ENCODE data around the gene NFILZ. TPM values are rescaled to one million over a fixed set of nuclear protein-coding genes. Genes with fewer than 3 reads are reported as not detected.
"Not testable (repeated sequence)": the region's sequence is repeated elsewhere in the genome, so short reads cannot be mapped to it uniquely, and the experiment has no call there.

NFILZ gene
- total RNA-seq, 1 donor from 2014 or later, result not detected

DNA sequence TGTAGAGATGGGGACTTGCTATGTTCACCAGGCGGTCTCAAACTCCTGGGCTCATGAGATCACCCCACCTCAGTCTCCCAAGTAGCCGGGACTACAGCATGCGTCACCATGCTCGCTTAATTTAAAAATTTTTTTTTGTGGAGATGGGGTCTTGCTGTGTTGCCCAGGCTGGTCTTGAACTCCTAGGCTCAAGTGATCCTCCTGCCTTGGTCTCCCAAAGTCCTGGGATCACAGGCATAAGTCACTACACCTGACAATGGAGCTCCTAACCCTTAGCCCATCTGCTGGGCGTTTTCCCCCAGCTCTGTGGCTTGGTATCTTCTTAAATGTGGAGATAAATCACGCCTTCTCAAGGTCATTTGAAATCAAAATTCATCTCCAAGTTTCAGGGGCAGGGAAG, 13.6 kb upstream of the NFILZ start:
- peaks cover 4% of the 10 kb centered on the region for H3K4me1 Mint-ChIP-seq
- H3K27me3 Mint-ChIP-seq, result peaks cover 13% of the 10 kb centered on the region
- intact Hi-C loops (cut with micrococcal nuclease), result no loop called here
- H3K9me3 Mint-ChIP-seq, result no peaks in the 10 kb centered on the region
- no peak for TF ChIP-seq CTCF (IDR thresholded peaks at IDR 0.05)
- no peak overlapping the region for H3K27ac Mint-ChIP-seq
- ChIA-PET CTCF (no interaction called here), POLR2A (no interaction called here)
- ATAC-seq (ENCODE audit: low read depth), result no peak
- H3K4me3 Mint-ChIP-seq, result no peak overlapping the region
- H3K36me3 Mint-ChIP-seq (ENCODE audit: low read depth), result no peaks in the 10 kb centered on the region
- DNase-seq, result no peak

- intact Hi-C loops (cut with micrococcal nuclease); DNase-seq; H3K4me3 Mint-ChIP-seq; H3K36me3 Mint-ChIP-seq (ENCODE audit: low read depth); POLR2A ChIA-PET; CTCF ChIA-PET; H3K27ac Mint-ChIP-seq; ATAC-seq (ENCODE audit: low read depth); H3K9me3 Mint-ChIP-seq; H3K4me1 Mint-ChIP-seq: not testable (repeated sequence)
- peaks cover 13% of the 10 kb centered on the region for H3K27me3 Mint-ChIP-seq
Measured at GRCh38 chr19:8617325-8617724, 13.1 kb upstream of the NFILZ start.

GRCh38 chr19:8617984-8618383, 12.4 kb upstream of the NFILZ start:
- TF ChIP-seq CTCF (IDR thresholded peaks at IDR 0.05), result no peak
- no peaks in the 10 kb centered on the region for H3K9me3 Mint-ChIP-seq
- H3K36me3 Mint-ChIP-seq (ENCODE audit: low read depth), result no peaks in the 10 kb centered on the region
- intact Hi-C loops (cut with micrococcal nuclease), result no loop called here
- DNase-seq (no peak), ATAC-seq (ENCODE audit: low read depth) (no peak)
- POLR2A ChIA-PET, result no interaction called here
- H3K27me3 Mint-ChIP-seq, result peaks cover 13% of the 10 kb centered on the region
- H3K4me1 Mint-ChIP-seq, result peaks cover 2% of the 10 kb centered on the region
- no peak overlapping the region for H3K4me3 Mint-ChIP-seq
- no peak overlapping the region for H3K27ac Mint-ChIP-seq
- CTCF ChIA-PET, result no interaction called here

GRCh38 chr19:8618751-8619150, 11.7 kb upstream of the NFILZ start:
- ChIA-PET CTCF (no interaction called here), POLR2A (no interaction called here)
- Mint-ChIP-seq H3K27me3 (peaks cover 13% of the 10 kb centered on the region), H3K4me3 (no peak overlapping the region), H3K4me1 (peaks cover 2% of the 10 kb centered on the region), H3K36me3 (ENCODE audit: low read depth) (no peaks in the 10 kb centered on the region), H3K27ac (no peak overlapping the region), H3K9me3 (no peaks in the 10 kb centered on the region)
- ATAC-seq (ENCODE audit: low read depth) (no peak), DNase-seq (no peak)
- TF ChIP-seq CTCF (IDR thresholded peaks at IDR 0.05), result no peak
- intact Hi-C loops (cut with micrococcal nuclease), result no loop called here

GRCh38 chr19:8622886-8623285, 7.5 kb upstream of the NFILZ start:
- not testable (repeated sequence) for ATAC-seq (ENCODE audit: low read depth)

GRCh38 chr19:8626842-8627241, 3.6 kb upstream of the NFILZ start:
- H3K27me3 Mint-ChIP-seq, result peaks cover 4% of the 10 kb centered on the region
- no peak overlapping the region for H3K4me3 Mint-ChIP-seq
- no peaks in the 10 kb centered on the region for H3K9me3 Mint-ChIP-seq
- no peaks in the 10 kb centered on the region for H3K4me1 Mint-ChIP-seq
- ATAC-seq (ENCODE audit: low read depth), result no peak
- ChIA-PET POLR2A (no interaction called here), CTCF (no interaction called here)
- no peak overlapping the region for H3K27ac Mint-ChIP-seq
- TF ChIP-seq CTCF (IDR thresholded peaks at IDR 0.05), result no peak
- intact Hi-C loops (cut with micrococcal nuclease), result no loop called here
- no peak for DNase-seq
- no peaks in the 10 kb centered on the region for H3K36me3 Mint-ChIP-seq (ENCODE audit: low read depth)

More at GRCh38 chr19:8622886-8623285, 7.5 kb upstream of the NFILZ start:
- H3K27ac Mint-ChIP-seq; CTCF ChIA-PET; H3K9me3 Mint-ChIP-seq; DNase-seq; H3K4me3 Mint-ChIP-seq; intact Hi-C loops (cut with micrococcal nuclease); H3K4me1 Mint-ChIP-seq; H3K36me3 Mint-ChIP-seq (ENCODE audit: low read depth): not testable (repeated sequence)
- H3K27me3 Mint-ChIP-seq, result peaks cover 12% of the 10 kb centered on the region
- POLR2A ChIA-PET, result interaction anchor here (0.7 kb wide), 1 partner anchor 70 kb away, joined by 5 read pairs; no protein-coding TSS in a partner anchor
